ENCODE data around the gene TSEN34.
"Not testable (repeated sequence)": the region's sequence is repeated elsewhere in the genome, so short reads cannot be mapped to it uniquely, and the experiment has no call there.

TSEN34 gene

DNA sequence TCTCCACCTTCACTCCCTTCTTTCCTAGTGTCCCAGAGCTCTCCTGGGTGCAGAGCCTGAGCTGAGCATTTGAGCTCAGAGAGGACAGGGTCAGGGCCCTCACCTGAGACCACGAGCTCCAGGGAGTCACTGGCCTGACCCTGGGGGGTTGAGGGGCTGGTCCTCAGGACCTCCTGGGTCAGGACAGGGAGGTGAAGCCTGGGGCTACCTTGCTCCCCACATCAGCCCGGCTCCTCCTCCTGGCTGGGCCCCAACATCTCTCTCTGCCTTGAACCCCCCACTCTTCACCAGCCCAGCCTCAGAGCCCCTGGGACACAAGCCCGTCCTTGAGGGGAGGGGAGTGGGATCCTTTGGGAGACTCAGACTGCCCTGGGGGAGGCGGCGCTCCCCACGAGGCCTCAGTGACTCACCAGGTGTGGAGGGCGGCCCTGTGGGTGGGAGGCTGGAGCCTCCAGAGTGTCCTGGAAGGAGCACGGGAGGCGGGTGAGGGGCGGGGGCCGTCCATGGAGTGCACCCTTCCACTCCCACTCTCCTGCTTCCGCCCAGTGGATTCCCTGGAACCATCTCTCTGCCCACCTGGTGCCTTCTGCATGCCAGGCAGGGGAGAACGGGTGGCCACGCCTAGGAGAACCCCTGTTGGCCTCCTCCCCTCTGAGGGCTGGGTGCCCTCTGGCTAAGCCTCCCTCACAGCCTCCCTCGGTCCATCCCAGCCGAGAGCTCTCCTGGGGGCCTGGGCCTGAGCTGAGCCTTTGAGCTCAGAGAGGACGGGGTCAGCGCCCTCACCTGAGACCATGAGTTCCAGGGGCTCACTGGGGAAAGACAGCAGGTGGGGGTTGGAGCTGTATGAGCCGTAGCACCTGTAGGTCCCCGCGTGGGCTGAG, 48.6 kb downstream of the TSEN34 start:
- DNase-seq (ENCODE audit: low spot score): not testable (repeated sequence)

DNA sequence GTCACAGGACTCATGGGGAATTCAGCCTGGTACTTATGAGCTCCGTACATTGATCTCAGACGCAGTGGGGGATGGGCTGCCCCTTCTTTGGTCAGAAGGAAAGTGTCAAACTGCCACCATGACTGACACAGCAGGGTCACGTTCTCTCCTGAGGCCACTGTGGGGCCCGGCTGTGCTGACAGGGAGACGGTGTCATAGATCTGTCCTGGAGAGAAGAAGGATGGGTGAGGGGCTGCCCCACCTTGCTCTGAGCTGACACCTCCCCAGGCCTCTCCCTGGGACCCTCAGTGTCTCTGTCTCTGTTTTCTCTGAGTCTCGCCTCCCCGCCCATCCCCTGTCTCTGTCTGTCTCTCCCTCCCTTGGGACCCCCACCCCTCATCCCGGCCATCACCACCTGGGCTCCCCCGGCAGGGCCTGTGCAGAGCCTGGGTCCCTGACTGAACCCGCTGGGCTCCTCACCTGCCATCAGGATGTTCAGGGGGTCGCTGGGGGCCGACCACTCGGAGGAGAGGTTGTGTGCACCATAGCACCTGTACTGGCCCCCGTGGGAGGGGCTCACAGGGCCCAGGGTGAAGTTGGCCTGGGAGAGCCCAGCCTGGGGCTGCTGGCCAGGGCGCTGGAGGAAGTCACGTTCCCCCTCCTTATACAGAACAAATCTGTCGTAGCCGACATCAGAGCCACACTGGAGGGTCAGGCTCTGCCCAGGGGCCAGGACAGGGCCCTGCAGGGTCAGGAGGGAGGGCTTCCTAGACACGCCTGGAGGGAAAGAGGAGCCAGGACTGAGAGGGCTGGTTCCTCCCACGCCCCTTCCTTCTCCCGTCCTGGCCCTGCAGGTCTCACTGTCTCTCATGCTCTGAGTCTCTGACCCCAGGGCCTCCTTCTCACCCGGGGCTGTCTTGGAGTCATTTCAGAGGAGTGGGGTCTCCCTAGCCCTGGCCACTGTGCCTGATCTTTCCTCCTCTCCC, 49.5 kb downstream of the TSEN34 start:
- DNase-seq (ENCODE audit: low spot score): not testable (repeated sequence)

DNA sequence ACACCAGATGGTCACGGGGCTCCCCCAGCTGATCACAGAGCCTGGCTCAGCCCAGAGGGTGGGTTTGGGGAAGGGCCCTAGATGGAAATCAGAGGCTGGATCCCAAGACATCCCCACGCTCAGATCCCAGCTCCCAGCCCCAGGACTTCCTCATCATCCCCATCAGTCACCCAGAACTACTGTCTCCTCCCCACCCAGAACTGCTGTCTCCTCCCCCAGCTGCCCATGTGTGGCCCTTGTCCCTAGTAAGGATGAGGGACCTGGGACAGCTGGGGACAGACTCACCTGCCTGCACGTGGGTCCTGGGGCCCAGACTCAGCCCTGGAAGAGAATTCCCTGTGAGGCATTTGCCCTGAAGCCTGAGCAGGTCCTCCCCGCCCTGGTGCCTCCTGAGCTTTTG, 51.1 kb downstream of the TSEN34 start:
- not testable (repeated sequence) for DNase-seq (ENCODE audit: low spot score)

DNA sequence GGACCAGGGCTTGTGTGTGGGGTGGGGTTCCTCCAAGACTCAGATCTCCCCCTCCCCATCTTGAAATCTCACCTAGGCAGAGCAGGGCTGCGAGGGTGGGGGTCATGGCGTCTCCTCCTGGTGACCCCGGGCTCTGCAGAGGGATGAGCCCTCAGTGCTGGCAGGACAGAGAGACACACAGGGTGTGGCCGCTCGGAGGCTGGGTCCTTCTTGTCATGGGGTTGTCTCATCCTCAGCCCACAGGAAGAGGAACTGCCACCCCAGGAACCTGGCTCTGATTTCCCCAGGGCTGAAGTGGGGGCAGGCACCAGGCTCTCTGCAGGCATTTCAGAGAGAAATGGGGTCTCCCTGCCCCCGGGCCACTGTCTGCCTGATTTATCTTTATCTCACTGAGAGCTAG, 51.5 kb downstream of the TSEN34 start, which contains the start of gene LILRA6:
Gene LILRA6, minus strand, starts transcription at position 145 of the 400 bp plus-strand sequence.
- not testable (repeated sequence) for DNase-seq (ENCODE audit: low spot score)

DNA sequence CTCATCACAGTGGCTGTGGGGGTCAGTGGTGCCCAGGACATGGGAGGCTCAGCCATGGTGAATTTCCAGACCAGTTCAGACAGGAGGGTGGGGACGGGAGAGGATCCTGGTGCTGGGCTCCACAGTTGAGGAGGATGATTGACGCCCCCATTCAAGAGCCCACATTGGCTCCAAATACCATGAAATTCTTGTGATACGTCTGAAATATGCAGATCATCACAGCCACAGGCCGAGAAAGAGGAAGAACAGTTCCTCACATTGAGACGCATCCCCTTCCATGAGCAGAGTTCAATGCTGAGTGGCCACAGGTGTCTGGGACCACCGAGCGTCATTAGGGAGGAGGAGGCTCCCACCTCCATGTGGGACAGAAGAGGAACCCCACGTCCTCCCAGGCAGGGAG, 52.7 kb downstream of the TSEN34 start:
- DNase-seq (ENCODE audit: low spot score): not testable (repeated sequence)

Measured in hepatic stellate cell (primary cell).